ENCODE data around the gene IRF4. TPM values are rescaled to one million over a fixed set of nuclear protein-coding genes. Genes with fewer than 3 reads are reported as not detected.
A peak's percentile ranks its signal among the peaks of the same experiment; 100 is the strongest.

The IRF4 gene
- 248 TPM for polyA plus RNA-seq (2012; ENCODE audit: missing spikeins)

- TF ChIP-seq TAF1 (IDR thresholded peaks at IDR 0.05; ENCODE audit: borderline replicate concordance, low read depth, low read length) (peak; percentile 99), POLR2A (IDR thresholded peaks at IDR 0.05; ENCODE audit: low read depth, low read length) (peak; percentile 99), POLR2AphosphoS5 (IDR thresholded peaks at IDR 0.05; ENCODE audit: low read depth, low read length) (peak; percentile 99)
- FAIRE-seq (peak; percentile 54), DNase-seq (ENCODE audit: insufficient read length) (peak; percentile 76)
These were observed at the start of gene IRF4 for GRCh38 chr6:391559-392440. TSS of gene IRF4 (plus strand) at chr6:391752. CDS start at chr6:393153, 1,401 bp downstream.

GRCh38 chr6:341914-342831 is 49.4 kb upstream of the IRF4 start:
- TF ChIP-seq POLR2AphosphoS5 (IDR thresholded peaks at IDR 0.05; ENCODE audit: low read depth, low read length) (no peak), POLR2A (IDR thresholded peaks at IDR 0.05; ENCODE audit: low read depth, low read length) (no peak; the same call in 1 of the 2 replicates), TAF1 (IDR thresholded peaks at IDR 0.05; ENCODE audit: borderline replicate concordance, low read depth, low read length) (no peak)
- no peak for FAIRE-seq
- DNase-seq (ENCODE audit: insufficient read length), result no peak

- DNase-seq (ENCODE audit: insufficient read length) (no peak), FAIRE-seq (no peak)
- TF ChIP-seq POLR2A (IDR thresholded peaks at IDR 0.05; ENCODE audit: low read depth, low read length), result no peak
- no peak for TF ChIP-seq TAF1 (IDR thresholded peaks at IDR 0.05; ENCODE audit: borderline replicate concordance, low read depth, low read length)
- no peak for TF ChIP-seq POLR2AphosphoS5 (IDR thresholded peaks at IDR 0.05; ENCODE audit: low read depth, low read length)
These were observed 48.7 kb upstream of the IRF4 start for GRCh38 chr6:342832-343179.

GRCh38 chr6:343226-343935 is 48.2 kb upstream of the IRF4 start:
- no peak for DNase-seq (ENCODE audit: insufficient read length)
- no peak for FAIRE-seq
- TF ChIP-seq POLR2A (IDR thresholded peaks at IDR 0.05; ENCODE audit: low read depth, low read length) (no peak), TAF1 (IDR thresholded peaks at IDR 0.05; ENCODE audit: borderline replicate concordance, low read depth, low read length) (no peak), POLR2AphosphoS5 (IDR thresholded peaks at IDR 0.05; ENCODE audit: low read depth, low read length) (no peak)

- TF ChIP-seq TAF1 (IDR thresholded peaks at IDR 0.05; ENCODE audit: borderline replicate concordance, low read depth, low read length), result no peak
- TF ChIP-seq POLR2AphosphoS5 (IDR thresholded peaks at IDR 0.05; ENCODE audit: low read depth, low read length), result no peak
- no peak for TF ChIP-seq POLR2A (IDR thresholded peaks at IDR 0.05; ENCODE audit: low read depth, low read length)
- FAIRE-seq, result no peak
- DNase-seq (ENCODE audit: insufficient read length), result no peak
These were observed 47.4 kb upstream of the IRF4 start for GRCh38 chr6:343960-344815.

- DNase-seq (ENCODE audit: insufficient read length), result no peak
- TF ChIP-seq TAF1 (IDR thresholded peaks at IDR 0.05; ENCODE audit: borderline replicate concordance, low read depth, low read length), result no peak
- no peak for TF ChIP-seq POLR2A (IDR thresholded peaks at IDR 0.05; ENCODE audit: low read depth, low read length)
- TF ChIP-seq POLR2AphosphoS5 (IDR thresholded peaks at IDR 0.05; ENCODE audit: low read depth, low read length), result no peak
- FAIRE-seq, result no peak
These were observed 46.7 kb upstream of the IRF4 start for GRCh38 chr6:344816-345340.

- TF ChIP-seq TAF1 (IDR thresholded peaks at IDR 0.05; ENCODE audit: borderline replicate concordance, low read depth, low read length) (no peak), POLR2AphosphoS5 (IDR thresholded peaks at IDR 0.05; ENCODE audit: low read depth, low read length) (no peak), POLR2A (IDR thresholded peaks at IDR 0.05; ENCODE audit: low read depth, low read length) (no peak)
- no peak for DNase-seq (ENCODE audit: insufficient read length)
- FAIRE-seq, result no peak
These were observed 45.7 kb upstream of the IRF4 start for GRCh38 chr6:345747-346385.

GRCh38 chr6:346386-347030 is 45.0 kb upstream of the IRF4 start:
- FAIRE-seq, result peak; percentile 21
- TF ChIP-seq TAF1 (IDR thresholded peaks at IDR 0.05; ENCODE audit: borderline replicate concordance, low read depth, low read length) (no peak), POLR2A (IDR thresholded peaks at IDR 0.05; ENCODE audit: low read depth, low read length) (no peak), POLR2AphosphoS5 (IDR thresholded peaks at IDR 0.05; ENCODE audit: low read depth, low read length) (no peak)
- DNase-seq (ENCODE audit: insufficient read length), result no peak

GRCh38 chr6:347232-347631 is 44.3 kb upstream of the IRF4 start:
- FAIRE-seq, result peak; percentile 86
- DNase-seq (ENCODE audit: insufficient read length), result no peak
- TF ChIP-seq POLR2A (IDR thresholded peaks at IDR 0.05; ENCODE audit: low read depth, low read length) (no peak), TAF1 (IDR thresholded peaks at IDR 0.05; ENCODE audit: borderline replicate concordance, low read depth, low read length) (no peak), POLR2AphosphoS5 (IDR thresholded peaks at IDR 0.05; ENCODE audit: low read depth, low read length) (no peak)
